Endometrial microvascular endothelial cells (primary cell): Measurements from ENCODE around the gene SDK2. TPM values are rescaled to one million over a fixed set of nuclear protein-coding genes. Genes with fewer than 3 reads are reported as not detected.

Source experiments
- in situ Hi-C: cut with HindIII; loops from 2 replicates; pipeline ENCODE4 v1.10.0; 2017; ENCODE audit warnings: low sequenced_read_pairs, low pct_unique_long_range_greater_than_20kb; ENCODE audit errors: inconsistent ontology term
- total RNA-seq: library from RNA; depleted of rRNA; stranded (reverse); fragments of >200 nt; gene quantifications from one replicate; pipeline ENCODE4 v1.2.3, GENCODE V29; 2015; ENCODE audit errors: inconsistent ontology term

Gene SDK2
- total RNA-seq, 1 donor from 2014 or later: not detected

DNA sequence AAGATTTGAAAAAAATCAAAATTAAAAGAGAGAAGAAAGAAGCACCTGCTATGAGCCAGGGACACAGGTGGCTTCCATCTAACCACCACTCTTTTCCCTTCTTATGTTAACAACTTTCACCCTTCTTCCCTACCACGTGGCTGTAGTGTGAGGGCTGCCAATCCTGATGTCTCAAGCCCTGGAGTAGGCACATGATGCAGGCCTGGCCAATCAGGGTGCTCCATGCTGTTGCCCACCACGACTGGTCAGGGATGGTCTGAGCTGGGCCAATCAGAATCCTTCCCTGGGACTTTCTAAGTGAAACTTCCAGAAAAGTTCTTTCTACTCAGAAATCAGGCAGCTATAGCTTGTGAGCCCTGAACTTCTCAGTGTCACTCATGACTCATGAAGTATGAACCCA lies 140.7 kb downstream of the SDK2 start:
- in situ Hi-C loops: no loop called here

DNA sequence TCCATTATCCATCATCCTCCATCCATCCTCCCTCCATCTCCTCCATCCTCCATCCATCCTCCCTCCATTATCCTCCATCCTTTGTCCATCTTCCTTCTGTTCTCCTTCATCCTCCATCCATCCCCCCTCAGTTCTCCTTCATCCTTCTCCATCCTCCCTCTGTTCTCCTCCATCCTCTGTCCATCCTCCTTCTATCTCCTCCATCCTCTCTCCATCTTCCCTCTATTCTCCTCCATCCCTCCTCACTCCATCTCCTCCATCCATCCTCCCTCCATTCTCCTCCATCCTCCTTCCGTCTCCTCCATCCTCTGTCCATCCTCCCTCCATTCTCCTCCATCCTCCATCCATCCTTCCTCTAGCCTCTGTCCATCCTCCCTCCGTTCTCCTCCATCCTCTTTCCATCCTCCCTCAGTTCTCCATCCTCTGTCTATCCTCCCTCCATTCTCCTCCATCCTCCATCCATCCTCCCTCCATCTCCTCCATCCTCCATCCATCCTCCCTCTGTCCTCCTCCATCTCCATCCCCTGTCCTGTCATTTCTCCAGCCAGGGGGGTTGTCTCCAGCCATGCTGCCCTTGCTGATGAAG lies 143.7 kb downstream of the SDK2 start:
- in situ Hi-C loops: no loop called here

DNA sequence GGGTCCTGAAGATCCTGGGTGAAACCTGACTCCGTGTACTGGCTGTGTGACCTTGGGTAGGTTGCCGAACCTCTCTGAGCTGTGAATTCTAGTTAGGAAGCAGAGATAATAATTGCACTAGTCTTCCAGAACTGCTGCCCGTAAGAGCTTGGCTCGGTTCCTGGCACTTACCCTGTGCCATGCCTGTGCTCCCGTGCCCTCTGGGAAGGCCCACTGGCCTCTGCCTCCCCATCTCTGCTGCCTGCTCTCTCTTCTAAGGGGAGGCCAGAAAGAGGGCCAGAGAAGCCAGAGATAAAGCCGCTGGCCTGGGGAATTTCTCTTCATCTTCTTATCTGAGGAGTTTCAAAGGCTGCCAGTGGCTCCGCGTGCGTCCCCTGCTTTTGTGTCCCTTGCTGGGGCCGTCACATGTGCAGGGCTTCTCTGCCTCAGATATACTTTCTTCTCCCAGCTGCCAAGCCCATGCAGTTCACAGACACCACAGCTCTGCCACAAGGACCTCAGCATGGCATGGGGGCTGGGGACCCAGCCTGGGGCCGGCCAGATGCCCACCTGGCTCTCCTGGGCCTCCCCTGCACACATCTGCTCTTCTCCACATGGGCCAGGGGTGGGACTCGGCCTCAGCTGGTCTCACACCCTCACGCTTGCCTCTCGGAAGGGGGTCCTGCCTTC lies 145.2 kb downstream of the SDK2 start:
- in situ Hi-C loops: no loop called here

DNA sequence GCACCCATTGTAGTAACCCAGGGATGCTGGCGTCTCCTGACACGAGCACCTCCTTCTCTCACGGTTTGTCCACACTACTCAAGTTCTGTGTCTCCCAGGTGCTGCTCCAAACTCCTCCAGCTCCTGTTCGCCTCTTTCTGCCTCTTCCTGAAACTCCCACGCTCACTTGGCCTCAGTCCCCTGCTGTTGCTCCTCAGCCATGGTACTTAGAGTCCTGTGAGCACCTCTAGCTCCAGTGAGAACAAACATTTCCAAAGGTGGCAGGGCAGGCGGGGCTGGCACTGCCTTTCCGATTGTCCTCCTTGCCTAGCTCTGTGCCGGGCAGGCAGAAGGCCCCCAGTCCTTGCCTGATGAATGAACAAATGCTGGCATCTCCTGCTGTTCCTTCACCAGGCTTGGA lies 146.1 kb downstream of the SDK2 start:
- in situ Hi-C loops: no loop called here

DNA sequence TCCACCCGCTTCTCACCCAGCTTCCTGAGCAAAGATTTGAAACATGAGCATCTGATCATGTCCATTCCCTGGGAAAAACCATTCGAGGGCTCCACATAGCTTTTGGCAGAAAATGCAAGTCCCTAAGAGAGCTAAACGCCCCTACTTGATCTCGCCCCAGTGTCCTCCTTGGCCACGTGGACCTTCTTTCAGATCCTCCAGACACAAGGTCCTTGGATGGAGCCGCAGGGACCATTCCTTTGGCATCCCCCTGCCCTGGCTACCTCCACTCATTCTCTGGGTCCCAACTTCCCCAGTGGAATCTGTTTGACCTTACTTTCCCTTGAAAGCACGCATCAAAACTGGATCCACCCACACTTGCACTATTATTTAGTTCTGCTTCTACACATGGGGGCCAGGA lies 146.5 kb downstream of the SDK2 start:
- in situ Hi-C loops: no loop called here

DNA sequence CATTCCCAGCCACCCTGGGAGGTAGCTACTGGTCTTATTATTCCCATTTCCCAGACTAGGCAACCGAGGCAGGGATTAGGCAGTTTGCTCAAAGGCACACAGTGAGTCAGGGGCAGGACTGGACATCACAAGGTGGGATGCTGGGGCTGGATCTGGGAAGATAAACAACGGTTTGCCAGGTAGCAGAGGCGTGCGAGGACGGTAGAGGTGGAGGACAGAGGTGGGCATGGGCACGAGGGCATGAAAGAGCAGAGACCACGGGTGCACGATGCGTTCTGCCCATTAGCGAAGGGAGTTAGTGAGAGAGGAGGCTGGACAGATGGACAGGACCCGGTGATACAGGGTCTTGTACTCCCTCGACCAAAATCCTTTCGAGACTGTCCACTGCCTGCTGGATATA lies 148.0 kb downstream of the SDK2 start:
- in situ Hi-C loops: no loop called here

DNA sequence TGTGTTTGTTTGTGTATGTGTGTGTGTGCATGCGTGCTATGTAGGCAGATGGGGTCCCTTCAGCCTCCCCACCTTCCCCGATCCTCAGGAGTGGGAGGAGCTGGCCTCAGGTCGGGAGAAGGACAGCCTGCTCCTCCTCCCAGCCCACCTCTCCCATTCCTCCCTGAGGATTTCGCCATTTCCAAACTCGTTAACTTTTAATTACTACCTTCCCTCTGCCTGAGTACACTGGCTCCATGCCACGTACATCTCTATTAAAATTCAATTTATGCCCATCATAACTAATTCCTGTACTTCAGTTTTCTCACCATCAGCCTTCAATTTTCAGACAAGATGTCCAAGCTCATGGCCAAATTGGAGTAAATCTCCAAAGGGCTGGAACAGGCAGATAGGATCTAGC lies 148.6 kb downstream of the SDK2 start:
- in situ Hi-C loops: no loop called here

DNA sequence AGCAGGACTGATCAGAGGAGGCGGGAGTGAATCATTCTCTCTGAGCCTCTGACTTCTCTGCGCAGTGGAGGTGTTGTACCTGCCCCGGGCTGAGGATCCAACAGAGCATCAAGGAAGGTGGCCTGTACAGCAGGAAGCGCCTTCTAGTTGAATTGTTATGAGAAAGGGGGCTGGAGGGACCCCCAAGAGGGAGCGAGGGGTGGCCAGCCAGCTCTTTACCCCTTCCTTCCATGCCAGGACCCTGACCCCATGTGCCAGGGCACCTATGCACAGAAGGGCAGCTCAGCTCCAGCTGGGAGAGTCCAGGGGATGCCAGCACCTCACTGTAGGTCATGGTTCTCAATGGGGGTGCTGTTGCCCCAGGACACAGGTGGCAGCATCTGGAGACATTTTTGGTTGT lies 149.3 kb downstream of the SDK2 start:
- in situ Hi-C loops: no loop called here

DNA sequence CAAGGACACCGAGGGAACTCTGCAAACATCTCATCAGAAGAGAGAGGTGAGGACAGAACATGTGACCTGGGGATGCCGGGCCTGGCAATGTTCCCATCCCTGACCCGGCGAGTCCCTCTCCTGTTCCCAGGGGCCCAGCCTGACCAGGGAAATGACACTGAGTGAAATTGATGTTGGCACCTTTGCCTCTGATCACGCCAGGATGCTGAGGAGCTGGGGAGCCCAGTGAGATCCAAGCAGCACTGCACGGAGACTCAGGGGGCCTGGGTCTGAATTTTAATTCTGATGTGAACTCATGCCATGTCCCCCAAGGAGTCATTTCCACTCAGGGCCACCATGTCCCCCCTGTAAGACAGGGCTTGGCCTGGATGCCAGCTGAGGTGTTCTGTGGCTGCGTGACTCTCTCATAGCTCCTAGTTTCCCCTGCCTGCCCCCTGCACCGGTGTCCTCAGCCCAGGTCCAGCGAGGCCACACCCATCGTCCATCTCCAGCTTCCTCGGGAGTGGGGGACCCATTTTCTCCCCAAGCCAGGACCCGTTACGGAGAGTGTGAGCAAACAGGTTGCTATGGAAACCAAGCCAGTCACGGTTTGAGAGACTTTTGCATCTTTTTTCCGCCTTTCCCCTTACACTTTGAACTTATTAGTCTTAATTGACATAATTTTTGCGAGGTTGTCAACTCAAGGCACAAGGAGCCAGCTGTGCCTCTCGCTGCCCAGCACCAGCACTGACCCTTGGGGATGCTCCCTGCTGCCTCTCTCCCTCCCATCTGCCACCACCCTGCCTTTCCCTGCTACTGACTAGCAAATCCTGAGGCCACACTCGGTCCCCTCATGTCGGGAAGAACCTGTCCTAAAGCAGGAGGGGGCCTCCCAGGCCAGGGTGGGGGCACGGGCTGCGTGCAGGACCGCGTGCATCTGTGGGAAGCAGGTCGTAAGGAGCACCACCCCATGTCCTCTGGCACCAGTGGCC lies 150.0 kb downstream of the SDK2 start:
- in situ Hi-C loops: no loop called here

DNA sequence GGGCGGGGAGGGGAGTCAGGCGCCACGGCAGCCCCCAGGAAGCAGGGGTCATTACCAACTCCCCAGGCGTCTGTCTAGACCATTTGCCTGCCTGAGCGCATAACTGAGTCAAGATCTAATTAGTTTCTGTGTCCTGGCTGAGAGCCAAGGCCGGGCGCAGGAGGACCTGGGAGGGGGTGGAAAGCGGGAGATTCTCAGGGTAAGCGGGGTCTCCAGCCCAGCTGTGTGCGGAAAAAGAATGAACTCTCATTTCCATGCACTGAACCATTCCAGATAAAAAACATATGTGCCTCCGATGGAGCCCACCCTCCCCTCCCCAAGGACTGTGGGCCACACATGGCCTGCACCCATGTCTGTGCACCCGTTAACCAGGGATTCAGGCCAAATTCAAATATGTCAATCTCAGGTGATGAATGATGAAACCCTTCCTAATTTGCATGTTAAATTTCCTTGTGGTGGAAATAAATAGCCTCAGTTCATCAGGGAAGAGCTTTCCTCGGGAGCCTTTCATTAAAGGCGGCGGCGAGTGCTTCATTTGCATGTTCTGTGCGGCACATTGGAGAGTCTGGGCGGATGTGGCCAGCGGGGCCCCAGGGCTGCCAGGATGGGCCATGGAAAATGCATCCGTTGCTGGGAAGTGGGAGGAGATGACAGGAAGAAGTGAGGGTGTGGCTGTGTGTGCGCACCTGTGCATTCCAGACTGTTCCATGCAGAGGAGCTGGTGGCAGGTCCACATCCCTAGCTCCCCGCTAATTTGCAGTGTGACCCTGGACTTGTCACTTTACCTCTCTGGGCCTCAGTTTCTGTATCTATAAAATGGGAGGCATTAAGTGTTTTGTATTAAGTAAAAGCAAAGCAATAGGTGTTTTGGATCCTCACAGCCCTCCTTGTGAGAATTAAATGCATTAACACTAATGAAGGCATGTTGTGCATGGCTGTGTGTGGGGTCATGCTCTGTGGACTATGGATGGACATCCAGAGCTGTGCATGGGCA lies 151.1 kb downstream of the SDK2 start:
- in situ Hi-C loops: no loop called here

DNA sequence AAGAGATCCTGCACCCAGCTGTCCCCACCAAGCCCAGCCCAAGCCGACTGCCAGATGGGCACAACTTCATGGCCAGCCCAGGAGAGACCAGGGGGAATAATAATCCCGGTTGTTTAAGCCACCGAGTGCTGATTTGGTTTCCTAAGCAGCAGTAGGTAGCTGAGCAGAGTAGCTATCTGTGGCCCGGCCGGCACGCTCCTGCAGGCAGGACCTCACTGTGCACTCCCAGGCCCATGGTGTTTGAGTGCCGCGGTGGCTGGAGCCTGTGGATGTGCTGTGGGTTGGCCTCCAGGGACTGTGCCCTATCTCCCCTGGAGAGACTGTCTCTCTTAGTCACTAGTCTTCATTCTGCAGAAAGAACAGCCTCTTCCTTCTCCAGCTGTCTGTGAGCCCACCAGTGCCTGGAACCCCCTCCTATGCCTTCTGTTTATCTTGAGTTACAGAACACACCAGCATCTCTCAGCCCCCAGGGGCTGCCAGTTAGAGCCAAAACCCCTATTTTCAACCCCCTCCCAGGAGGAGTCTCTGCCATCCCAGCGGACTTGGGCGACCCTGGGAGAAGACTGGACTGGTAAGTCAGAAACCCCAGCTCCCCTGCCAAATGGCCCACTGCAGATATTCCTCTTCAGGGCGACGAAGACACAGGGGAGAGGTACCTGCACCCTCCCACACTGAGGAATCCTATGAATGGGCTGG lies 152.0 kb downstream of the SDK2 start:
- in situ Hi-C loops: no loop called here

DNA sequence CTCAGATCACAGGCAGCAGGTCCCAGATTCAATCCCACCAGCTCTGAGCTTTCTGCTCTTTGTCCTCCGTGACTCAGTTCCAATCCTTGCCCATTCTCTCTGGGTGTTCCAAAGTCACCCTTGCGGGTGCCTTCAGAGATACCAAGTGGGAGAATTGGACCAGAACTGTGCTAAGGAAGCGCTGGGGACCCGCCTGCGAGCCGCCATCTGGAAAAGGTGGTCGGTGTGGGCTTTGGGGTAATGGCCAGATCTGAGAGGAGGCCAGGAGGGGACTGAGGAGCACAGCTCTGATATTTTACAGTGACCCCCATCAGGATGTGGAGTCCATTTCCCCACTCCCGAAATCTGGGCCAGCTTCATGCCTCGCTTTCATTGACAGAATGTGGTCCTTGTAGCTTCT lies 152.6 kb downstream of the SDK2 start:
- in situ Hi-C loops: no loop called here

DNA sequence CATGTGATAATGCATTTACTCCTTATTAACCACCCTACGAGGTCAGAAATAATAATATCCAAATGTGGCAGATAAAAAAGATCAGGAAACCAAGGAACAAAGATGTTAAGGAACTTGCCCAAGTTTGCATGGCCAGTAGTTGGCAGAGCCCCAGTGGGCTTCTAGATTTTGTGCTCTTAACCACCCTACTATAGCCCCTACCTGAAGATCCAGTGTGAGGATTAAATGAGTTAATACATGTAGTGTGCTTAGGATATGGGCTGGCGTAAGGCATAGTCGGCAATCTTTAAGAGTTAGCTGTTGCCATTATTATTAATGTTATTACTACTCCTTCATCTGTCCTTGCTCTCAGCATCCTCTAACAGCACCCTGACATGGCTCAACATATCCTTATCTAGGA lies 153.4 kb downstream of the SDK2 start:
- in situ Hi-C loops: no loop called here

DNA sequence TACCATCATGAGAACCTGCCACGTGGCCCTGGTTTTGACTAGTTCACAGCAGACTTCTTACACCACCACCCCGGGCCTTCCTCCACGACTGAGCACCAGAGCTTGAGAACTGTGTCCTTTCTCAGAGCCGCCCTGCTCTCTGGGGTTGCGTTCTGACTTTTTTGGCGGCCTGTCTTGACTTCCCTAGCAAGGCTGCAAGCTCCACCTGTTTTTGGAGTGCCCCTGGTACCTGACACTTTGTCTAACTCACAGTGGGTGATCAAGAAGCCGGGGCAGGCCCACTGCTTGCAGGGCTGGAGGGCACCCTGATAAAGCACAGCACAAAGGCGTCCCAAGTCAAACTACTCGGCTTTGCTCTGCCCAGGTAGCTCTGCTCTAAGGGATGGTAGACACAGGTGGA lies 154.3 kb downstream of the SDK2 start:
- in situ Hi-C loops: no loop called here

DNA sequence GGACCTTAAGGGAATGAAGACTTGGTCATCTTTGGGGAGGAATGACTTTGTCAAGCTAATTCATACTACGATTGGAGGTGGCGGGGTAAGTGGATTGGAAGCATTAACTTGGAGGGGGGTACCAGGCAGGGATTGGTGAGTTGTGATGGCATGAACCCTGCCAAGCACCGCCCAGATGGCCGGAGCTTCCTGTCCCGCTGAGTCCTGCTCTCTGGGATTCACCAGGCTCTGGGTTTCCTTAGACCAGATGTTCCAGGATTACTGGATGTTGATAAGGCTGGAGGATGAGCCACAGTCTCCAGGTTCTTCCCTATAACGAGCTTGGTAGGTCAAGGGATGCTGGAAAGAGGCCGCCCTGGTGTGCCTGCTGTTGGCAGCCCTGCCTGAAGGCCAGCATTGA lies 154.9 kb downstream of the SDK2 start:
- in situ Hi-C loops: no loop called here

DNA sequence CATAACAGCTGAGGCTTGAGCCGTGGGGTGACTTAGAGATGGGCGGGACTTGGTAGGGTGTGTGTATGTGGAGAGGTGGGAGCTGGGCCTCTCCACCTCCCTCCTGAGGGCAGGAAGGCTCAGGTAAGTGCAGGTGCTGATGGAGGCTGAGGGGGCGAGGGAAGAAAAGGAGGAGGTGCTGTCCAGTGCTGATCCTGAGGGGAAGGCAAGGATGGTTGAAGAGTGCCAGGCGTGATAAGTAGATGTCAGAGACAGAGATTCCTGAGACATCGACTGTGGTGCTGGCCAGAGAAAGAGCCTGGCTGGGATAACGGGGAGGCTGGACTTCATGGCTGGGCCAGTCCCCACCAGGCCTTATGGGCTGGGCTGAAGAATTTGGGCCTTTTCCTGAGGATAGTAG lies 159.1 kb downstream of the SDK2 start:
- in situ Hi-C loops: no loop called here

DNA sequence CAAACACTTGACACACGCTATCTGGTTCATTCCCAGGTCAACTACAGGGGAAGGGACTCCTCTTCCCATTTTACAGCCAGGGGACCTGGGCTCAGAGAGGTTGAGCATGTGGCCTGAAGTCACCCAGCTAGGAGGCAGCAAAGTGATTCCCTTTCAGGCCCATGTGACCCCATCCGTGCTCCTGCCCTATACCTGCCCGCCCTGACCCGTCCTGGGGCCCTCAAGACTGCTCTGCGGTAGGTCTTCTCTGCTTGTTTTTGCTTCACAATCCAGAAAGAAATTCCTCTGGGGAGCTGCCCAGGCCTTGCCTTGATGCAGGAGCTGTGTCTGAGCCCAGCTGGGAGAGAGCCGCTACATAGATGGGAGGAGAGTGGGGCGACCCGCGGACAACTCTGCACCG lies 161.4 kb downstream of the SDK2 start:
- in situ Hi-C loops: no loop called here

DNA sequence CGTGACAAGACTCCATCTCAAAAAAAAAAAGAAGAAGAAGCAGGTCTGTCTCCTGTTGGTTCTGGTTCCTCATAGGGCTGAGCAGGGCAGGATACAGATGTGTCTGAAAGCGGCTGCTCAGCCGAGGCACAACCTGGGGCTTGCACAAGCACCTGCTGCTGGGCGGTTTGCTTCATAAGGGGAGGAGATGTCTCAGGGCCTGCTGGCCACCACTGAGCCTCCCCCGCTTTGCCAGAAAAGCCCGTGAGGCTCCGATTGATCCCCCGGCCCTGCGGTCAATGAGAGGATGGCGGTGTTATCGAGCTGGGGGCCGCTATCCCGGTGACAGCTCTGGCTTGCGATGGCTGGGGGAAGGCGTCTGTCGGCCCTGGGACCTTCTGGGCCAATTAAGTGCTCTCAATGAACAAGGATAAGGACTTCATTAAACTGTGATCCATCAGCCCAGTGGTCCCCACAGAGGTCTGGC lies 162.0 kb downstream of the SDK2 start:
- in situ Hi-C loops: no loop called here
